ENCODE measurements around the gene CHD5.

GRCh38 chr1:6087958-6088357, 92.2 kb downstream of the CHD5 start:
- TF ChIP-seq PBX3 (IDR thresholded peaks at IDR 0.05), result no peak
- no peak for TF ChIP-seq CBX2 (IDR thresholded peaks at IDR 0.05; ENCODE audit: borderline replicate concordance, low read depth)
- no peak for TF ChIP-seq CTCF (IDR thresholded peaks at IDR 0.05)
- TF ChIP-seq USF2 (IDR thresholded peaks at IDR 0.05), result no peak
- no peak for TF ChIP-seq CHD2 (IDR thresholded peaks at IDR 0.05; ENCODE audit: low read length, partially characterized antibody)
- TF ChIP-seq MAFK (IDR thresholded peaks at IDR 0.05; ENCODE audit: partially characterized antibody), result no peak
- TF ChIP-seq RFX5 (IDR thresholded peaks at IDR 0.05), result no peak
- no peak for TF ChIP-seq ZFP36 (IDR thresholded peaks at IDR 0.05; ENCODE audit: borderline replicate concordance, partially characterized antibody)
